ENCODE results near the gene NPW. TPM values are rescaled to one million over a fixed set of nuclear protein-coding genes. Genes with fewer than 3 reads are reported as not detected.

Gene NPW
- total and polyA plus RNA-seq, 2 of the 8 experiments (the other 6 are each of a cell fraction or from before 2014, with no cell fraction given), result 4.0 to 10.3 TPM

DNA sequence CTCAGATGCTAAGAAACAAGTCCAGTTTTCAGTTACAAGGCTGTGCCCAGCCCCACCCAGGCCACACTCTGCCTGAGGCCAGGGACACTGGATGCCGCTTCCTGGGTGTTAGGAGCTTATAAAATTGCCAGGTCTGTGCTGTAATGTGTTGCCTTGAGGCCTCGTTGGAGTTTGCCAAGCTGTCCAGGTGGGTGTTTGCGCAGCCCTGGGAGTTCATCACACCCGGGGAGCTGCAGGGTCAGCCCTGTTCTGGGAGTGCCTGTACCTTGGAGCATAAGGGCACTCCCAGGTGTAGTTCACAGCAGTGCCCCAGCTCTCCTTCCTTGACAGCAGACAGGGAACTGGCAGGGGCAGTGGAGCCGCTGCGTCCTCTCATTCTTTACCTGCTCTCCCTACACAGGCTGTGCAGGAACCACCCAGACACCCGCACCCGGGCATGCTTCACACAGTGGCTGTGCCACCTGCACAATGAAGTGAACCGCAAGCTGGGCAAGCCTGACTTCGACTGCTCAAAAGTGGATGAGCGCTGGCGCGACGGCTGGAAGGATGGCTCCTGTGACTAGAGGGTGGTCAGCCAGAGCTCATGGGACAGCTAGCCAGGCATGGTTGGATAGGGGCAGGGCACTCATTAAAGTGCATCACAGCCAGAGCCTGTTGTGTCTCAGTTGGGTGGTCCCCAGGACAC is 34.0 kb upstream of the NPW start (continued):
- TF ChIP-seq TAF7 (optimal IDR thresholded peaks at IDR 0.05; ENCODE audit: borderline replicate concordance, low read depth, low read length) (no peak), JUND (IDR thresholded peaks at IDR 0.05; ENCODE audit: low read length) (no peak), SIX5 (IDR thresholded peaks at IDR 0.05; ENCODE audit: low read depth, low read length) (no peak), ASH2L (IDR thresholded peaks at IDR 0.05; ENCODE audit: low read length) (no peak), NRF1 (IDR thresholded peaks at IDR 0.05; ENCODE audit: low read depth, low read length) (no peak), SUZ12 (IDR thresholded peaks at IDR 0.05; ENCODE audit: low read length) (no peak), HDAC2 (IDR thresholded peaks at IDR 0.05; ENCODE audit: borderline replicate concordance in 1 of 2, low read depth in 2 of 2, low read length in 2 of 2) (no peak)
- TF ChIP-seq, protein P1, sequence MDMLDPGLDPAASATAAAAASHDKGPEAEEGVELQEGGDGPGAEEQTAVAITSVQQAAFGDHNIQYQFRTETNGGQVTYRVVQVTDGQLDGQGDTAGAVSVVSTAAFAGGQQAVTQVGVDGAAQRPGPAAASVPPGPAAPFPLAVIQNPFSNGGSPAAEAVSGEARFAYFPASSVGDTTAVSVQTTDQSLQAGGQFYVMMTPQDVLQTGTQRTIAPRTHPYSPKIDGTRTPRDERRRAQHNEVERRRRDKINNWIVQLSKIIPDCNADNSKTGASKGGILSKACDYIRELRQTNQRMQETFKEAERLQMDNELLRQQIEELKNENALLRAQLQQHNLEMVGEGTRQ (IDR thresholded peaks at IDR 0.05; ENCODE audit: low read length), result no peak
- TF ChIP-seq, protein P2, sequence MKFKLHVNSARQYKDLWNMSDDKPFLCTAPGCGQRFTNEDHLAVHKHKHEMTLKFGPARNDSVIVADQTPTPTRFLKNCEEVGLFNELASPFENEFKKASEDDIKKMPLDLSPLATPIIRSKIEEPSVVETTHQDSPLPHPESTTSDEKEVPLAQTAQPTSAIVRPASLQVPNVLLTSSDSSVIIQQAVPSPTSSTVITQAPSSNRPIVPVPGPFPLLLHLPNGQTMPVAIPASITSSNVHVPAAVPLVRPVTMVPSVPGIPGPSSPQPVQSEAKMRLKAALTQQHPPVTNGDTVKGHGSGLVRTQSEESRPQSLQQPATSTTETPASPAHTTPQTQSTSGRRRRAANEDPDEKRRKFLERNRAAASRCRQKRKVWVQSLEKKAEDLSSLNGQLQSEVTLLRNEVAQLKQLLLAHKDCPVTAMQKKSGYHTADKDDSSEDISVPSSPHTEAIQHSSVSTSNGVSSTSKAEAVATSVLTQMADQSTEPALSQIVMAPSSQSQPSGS (IDR thresholded peaks at IDR 0.05; ENCODE audit: low read length), result no peak
